HL-60 (cell line): ENCODE results near the gene FGF3.

Source experiments
- DNase-seq, 2 experiments: peaks; one replicate each; pipeline ENCODE4 v3.0.0-alpha.2; 2010 to 2020; ENCODE audit warnings: low read depth in 1 of 2, low spot score in 1 of 2
- H3K27ac ChIP-seq: fragments of 250-450 bp; sonication (Bioruptor Pico); replicated peaks from 2 replicates; pipeline ENCODE4 v1.5.1; 2020; ENCODE audit warnings: mild to moderate bottlenecking, moderate library complexity
- H3K27me3 ChIP-seq: fragments of 250-450 bp; sonication (Bioruptor Pico); 2 replicates; pipeline ENCODE4 v1.5.1; 2021; ENCODE audit warnings: mild to moderate bottlenecking, moderate library complexity; ENCODE audit not compliant: insufficient read depth, poor library complexity, severe bottlenecking
- H3K4me3 ChIP-seq: replicated peaks from 2 replicates; pipeline ENCODE4 v1.5.1; 2011; ENCODE audit warnings: mild to moderate bottlenecking, control low read depth, low read length; ENCODE audit not compliant: insufficient read depth
- GABPA ChIP-seq: IDR thresholded peaks from 2 replicates; pipeline ENCODE4 v1.6.1; 2012; ENCODE audit warnings: low read depth
- POLR2AphosphoS5 ChIP-seq: IDR thresholded peaks from 2 replicates; pipeline ENCODE4 v1.6.1; 2012; ENCODE audit warnings: low read depth
- SPI1 ChIP-seq: IDR thresholded peaks from 2 replicates; pipeline ENCODE4 v1.6.1; 2012; ENCODE audit warnings: low read depth, mild to moderate bottlenecking, borderline replicate concordance
- TF ChIP-seq, protein P1 (sequence below): IDR thresholded peaks from 2 replicates; pipeline ENCODE4 v1.6.1; 2012; ENCODE audit warnings: low read depth; ENCODE audit not compliant: insufficient replicate concordance
- TF ChIP-seq, protein P2 (sequence below): IDR thresholded peaks from one replicate; pipeline ENCODE4 v1.5.1; 2011; ENCODE audit warnings: low read length, control low read depth, inconsistent platforms; ENCODE audit not compliant: insufficient read depth

FGF3 gene

DNA sequence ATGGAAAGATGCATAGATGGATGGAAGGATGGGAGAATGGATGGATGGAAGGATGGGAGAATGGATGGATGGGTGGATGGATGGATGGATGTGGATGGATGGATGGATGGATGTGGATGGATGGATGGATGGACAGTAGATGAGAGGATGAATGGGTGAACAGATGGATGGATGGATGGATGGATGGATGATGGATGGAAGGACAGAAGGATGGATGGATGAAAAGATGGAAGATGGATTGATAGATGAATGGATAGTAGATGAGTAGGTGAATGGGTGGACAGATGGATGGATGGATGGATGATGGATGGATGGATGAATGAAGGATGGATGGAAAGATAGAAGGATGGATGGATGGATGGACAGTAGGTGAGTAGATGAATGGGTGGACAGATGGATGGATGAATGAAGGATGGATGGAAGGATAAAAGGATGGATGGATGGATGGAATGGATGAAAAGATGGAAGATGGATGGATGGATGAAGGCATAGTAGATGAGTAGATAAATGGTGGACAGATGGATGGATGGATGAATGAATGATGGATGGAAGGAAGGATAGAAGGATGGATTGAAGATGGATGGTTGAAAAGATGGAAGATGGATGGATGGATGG, 15.5 kb downstream of the FGF3 start:
- TF ChIP-seq, protein P1, sequence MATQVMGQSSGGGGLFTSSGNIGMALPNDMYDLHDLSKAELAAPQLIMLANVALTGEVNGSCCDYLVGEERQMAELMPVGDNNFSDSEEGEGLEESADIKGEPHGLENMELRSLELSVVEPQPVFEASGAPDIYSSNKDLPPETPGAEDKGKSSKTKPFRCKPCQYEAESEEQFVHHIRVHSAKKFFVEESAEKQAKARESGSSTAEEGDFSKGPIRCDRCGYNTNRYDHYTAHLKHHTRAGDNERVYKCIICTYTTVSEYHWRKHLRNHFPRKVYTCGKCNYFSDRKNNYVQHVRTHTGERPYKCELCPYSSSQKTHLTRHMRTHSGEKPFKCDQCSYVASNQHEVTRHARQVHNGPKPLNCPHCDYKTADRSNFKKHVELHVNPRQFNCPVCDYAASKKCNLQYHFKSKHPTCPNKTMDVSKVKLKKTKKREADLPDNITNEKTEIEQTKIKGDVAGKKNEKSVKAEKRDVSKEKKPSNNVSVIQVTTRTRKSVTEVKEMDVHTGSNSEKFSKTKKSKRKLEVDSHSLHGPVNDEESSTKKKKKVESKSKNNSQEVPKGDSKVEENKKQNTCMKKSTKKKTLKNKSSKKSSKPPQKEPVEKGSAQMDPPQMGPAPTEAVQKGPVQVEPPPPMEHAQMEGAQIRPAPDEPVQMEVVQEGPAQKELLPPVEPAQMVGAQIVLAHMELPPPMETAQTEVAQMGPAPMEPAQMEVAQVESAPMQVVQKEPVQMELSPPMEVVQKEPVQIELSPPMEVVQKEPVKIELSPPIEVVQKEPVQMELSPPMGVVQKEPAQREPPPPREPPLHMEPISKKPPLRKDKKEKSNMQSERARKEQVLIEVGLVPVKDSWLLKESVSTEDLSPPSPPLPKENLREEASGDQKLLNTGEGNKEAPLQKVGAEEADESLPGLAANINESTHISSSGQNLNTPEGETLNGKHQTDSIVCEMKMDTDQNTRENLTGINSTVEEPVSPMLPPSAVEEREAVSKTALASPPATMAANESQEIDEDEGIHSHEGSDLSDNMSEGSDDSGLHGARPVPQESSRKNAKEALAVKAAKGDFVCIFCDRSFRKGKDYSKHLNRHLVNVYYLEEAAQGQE = no peak
- TF ChIP-seq, protein P2, sequence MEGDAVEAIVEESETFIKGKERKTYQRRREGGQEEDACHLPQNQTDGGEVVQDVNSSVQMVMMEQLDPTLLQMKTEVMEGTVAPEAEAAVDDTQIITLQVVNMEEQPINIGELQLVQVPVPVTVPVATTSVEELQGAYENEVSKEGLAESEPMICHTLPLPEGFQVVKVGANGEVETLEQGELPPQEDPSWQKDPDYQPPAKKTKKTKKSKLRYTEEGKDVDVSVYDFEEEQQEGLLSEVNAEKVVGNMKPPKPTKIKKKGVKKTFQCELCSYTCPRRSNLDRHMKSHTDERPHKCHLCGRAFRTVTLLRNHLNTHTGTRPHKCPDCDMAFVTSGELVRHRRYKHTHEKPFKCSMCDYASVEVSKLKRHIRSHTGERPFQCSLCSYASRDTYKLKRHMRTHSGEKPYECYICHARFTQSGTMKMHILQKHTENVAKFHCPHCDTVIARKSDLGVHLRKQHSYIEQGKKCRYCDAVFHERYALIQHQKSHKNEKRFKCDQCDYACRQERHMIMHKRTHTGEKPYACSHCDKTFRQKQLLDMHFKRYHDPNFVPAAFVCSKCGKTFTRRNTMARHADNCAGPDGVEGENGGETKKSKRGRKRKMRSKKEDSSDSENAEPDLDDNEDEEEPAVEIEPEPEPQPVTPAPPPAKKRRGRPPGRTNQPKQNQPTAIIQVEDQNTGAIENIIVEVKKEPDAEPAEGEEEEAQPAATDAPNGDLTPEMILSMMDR = no peak
- TF ChIP-seq POLR2AphosphoS5 (no peak), SPI1 (no peak), GABPA (no peak)
- no peak for DNase-seq
- Histone ChIP-seq H3K27ac (no peak overlapping the region), H3K27me3 (no peaks in the 10 kb centered on the region), H3K4me3 (no peak overlapping the region)

DNA sequence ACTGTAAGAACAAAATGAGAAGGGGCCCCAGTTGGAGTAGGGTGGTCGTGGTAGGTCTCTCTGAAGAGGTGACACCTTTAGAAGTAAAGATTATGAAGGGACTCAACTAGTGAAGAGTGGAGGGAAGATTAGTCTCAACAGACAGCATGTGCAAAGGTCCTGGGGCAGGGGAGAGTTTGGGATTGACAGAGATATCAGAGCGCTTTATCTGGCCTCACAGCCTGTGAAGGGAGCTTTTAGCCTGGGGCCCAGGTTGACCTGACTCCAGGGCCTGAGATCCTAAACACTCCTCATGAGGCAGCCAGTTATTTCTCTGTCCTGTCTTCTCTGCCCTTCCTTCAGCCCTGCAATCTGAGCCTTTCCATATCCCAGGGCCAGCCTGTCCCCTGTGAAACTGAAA, 16.2 kb downstream of the FGF3 start:
- no peak overlapping the region for H3K4me3 ChIP-seq
- no peaks in the 10 kb centered on the region for H3K27me3 ChIP-seq
- TF ChIP-seq, protein P2 = no peak
- TF ChIP-seq GABPA = no peak
- TF ChIP-seq POLR2AphosphoS5 = no peak
- TF ChIP-seq, protein P1 = no peak
- no peak for TF ChIP-seq SPI1

DNA sequence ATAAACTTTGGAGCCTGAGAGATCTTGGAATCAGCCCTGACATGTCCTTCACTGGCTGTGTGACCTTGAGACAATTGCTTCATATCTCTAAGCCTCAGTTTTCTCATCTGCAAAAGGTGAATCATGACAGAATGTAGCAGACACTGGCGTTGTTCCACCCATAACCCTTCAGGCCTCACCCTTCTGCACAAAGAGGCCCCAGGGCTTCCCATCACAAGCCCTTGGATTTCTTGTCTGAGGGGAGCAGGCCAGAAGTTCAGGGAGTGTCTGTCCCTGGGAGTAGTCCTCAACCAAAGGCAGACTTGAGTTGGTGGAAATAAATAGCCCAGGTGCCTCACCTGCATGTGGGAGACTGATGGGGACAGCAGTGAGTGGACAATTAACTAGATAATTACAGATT, 16.6 kb downstream of the FGF3 start:
- DNase-seq = no peak
- H3K27ac ChIP-seq = no peak overlapping the region
- TF ChIP-seq, protein P1 = no peak
- no peak for TF ChIP-seq SPI1
- no peak for TF ChIP-seq GABPA
- no peak for TF ChIP-seq POLR2AphosphoS5
- TF ChIP-seq, protein P2 = no peak
- no peak overlapping the region for H3K4me3 ChIP-seq
- no peaks in the 10 kb centered on the region for H3K27me3 ChIP-seq

More for the DNA sequence above, 16.2 kb downstream of the FGF3 start:
- no peak for DNase-seq
- no peak overlapping the region for H3K27ac ChIP-seq
